GM12872 (cell line): ENCODE data around the gene TMEM178A.

Source experiments
- TF ChIP-seq, protein P1 (sequence below): IDR thresholded peaks from 3 replicates; pipeline ENCODE4 v1.5.1; 2011; ENCODE audit warnings: low read depth, mild to moderate bottlenecking, low read length, moderate library complexity; ENCODE audit not compliant: insufficient read depth

TMEM178A gene

GRCh38 chr2:39703181-39703872 lies 37.6 kb downstream of the TMEM178A start:
- TF ChIP-seq, protein P1, sequence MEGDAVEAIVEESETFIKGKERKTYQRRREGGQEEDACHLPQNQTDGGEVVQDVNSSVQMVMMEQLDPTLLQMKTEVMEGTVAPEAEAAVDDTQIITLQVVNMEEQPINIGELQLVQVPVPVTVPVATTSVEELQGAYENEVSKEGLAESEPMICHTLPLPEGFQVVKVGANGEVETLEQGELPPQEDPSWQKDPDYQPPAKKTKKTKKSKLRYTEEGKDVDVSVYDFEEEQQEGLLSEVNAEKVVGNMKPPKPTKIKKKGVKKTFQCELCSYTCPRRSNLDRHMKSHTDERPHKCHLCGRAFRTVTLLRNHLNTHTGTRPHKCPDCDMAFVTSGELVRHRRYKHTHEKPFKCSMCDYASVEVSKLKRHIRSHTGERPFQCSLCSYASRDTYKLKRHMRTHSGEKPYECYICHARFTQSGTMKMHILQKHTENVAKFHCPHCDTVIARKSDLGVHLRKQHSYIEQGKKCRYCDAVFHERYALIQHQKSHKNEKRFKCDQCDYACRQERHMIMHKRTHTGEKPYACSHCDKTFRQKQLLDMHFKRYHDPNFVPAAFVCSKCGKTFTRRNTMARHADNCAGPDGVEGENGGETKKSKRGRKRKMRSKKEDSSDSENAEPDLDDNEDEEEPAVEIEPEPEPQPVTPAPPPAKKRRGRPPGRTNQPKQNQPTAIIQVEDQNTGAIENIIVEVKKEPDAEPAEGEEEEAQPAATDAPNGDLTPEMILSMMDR, result no peak

DNA sequence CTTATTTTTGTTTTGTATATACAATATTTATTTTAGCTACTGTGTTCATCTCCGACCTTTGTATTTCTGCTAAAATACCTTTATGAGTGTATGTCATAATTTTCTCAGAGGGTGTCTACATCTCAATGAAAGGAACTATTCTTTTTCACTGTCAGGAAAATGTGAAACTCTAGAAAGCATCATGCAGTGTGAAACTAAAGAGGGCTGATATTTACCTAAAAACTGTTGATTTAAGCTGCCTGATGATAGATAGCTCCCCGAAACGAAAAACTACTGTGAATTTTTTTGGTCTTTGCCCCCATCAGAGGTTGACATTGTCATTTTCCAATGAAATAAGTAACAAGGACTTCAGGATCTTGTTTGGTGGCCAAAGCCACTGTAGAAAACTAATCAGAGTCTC lies 38.8 kb downstream of the TMEM178A start:
- TF ChIP-seq, protein P1, result no peak

- TF ChIP-seq, protein P1, result no peak
Measured at GRCh38 chr2:39705638-39706037, 39.9 kb downstream of the TMEM178A start.

- TF ChIP-seq, protein P1, result no peak
Measured at GRCh38 chr2:39706312-39706711, 40.6 kb downstream of the TMEM178A start.

DNA sequence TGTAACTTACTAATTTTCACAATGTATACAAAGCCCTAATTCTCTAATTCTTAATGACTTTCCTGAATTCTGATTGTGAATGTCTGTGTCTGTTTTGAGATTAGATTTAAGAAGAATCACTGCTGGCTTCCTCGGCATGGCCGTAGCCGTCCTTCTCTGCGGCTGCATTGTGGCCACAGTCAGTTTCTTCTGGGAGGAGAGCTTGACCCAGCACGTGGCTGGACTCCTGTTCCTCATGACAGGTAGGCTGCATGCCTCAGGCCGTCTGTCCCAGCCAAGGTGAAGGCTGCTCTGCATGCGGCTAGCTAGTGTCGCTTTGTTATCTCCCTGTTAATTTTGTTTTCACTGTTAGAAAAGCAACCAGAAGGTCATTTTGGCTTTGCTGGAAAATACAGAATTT lies 41.2 kb downstream of the TMEM178A start:
- TF ChIP-seq, protein P1, result no peak

DNA sequence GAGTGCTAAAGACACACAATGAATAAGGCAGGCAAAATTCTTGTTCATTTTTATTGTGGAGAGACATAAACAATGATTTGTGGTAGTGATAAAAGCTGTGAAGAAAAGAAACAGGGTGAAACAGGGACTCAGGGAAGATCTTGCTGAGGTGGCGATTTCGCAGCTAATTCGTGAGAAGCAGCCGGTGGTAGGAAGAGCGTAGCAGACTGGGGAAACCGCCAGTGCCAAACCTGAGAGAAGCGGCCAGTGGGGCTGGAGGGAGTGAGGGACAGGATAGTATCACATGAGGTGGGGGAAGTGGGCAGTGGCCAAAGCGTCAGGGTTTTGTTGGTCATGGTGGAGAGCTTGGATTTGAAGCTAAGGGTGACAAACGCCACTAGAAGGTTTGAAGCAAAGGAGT lies 42.3 kb downstream of the TMEM178A start:
- TF ChIP-seq, protein P1, result no peak

- TF ChIP-seq, protein P1, result no peak
Measured at GRCh38 chr2:39710807-39711206, 45.1 kb downstream of the TMEM178A start.
